ENCODE results near the gene KIRREL3.

DNA sequence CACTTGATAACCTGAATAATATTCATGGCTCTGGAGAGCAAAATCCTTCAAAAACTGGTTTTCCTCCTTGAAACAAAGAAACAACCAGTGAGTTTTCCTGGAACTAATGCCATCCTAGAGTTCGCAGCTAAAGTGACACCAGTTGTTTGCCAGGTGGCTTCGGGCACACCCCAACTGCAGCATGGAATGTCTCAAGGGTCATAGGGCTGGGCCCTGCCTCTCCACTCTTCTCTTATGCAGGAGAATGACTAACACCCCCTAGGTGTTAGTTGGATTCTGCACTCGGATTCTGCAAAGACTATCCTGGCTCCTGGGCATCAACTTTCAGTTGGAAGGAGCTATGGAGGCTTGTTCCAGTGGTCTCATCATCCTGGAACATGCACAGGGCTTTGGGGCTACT, 98.8 kb downstream of the KIRREL3 start:
- TF ChIP-seq, protein P1, sequence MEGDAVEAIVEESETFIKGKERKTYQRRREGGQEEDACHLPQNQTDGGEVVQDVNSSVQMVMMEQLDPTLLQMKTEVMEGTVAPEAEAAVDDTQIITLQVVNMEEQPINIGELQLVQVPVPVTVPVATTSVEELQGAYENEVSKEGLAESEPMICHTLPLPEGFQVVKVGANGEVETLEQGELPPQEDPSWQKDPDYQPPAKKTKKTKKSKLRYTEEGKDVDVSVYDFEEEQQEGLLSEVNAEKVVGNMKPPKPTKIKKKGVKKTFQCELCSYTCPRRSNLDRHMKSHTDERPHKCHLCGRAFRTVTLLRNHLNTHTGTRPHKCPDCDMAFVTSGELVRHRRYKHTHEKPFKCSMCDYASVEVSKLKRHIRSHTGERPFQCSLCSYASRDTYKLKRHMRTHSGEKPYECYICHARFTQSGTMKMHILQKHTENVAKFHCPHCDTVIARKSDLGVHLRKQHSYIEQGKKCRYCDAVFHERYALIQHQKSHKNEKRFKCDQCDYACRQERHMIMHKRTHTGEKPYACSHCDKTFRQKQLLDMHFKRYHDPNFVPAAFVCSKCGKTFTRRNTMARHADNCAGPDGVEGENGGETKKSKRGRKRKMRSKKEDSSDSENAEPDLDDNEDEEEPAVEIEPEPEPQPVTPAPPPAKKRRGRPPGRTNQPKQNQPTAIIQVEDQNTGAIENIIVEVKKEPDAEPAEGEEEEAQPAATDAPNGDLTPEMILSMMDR (IDR thresholded peaks at IDR 0.05; ENCODE audit: extremely low read depth in 1 of 2, insufficient read depth in 1 of 2, low read depth in 1 of 2, low read length in 2 of 2) = no peak
- TF ChIP-seq POLR2AphosphoS5 (IDR thresholded peaks at IDR 0.05; ENCODE audit: insufficient read depth, low read depth, low read length) (no peak), EZH2 (IDR thresholded peaks at IDR 0.05; ENCODE audit: borderline replicate concordance, low read depth, low read length, severe bottlenecking) (no peak), GATA2 (IDR thresholded peaks at IDR 0.05; ENCODE audit: insufficient read depth, insufficient read length, low read depth, low read length) (no peak), POLR2A (IDR thresholded peaks at IDR 0.05; ENCODE audit: low read depth, low read length) (no peak), MYC (IDR thresholded peaks at IDR 0.05; ENCODE audit: low read depth, low read length) (no peak), JUN (IDR thresholded peaks at IDR 0.05; ENCODE audit: borderline replicate concordance, insufficient read depth, insufficient read length, low read depth) (no peak)

Measured in endothelial cell of umbilical vein (primary cell).